Measurements from ENCODE around the gene BRINP2. TPM values are rescaled to one million over a fixed set of nuclear protein-coding genes. Genes with fewer than 3 reads are reported as not detected.
A peak's percentile ranks its signal among the peaks of the same experiment; 100 is the strongest.

Gene BRINP2
- polyA plus RNA-seq, 3 donors = not detected

GRCh38 chr1:177164380-177165068, 6.2 kb upstream of the BRINP2 start, which contains the start of gene ASTN1:
Gene ASTN1, minus strand, starts transcription at chr1:177164712. Its CDS starts 36 bp downstream, at chr1:177164676.
- peaks cover 0 to 3% of the 10 kb centered on the region in 2 donors for H3K36me3 Mint-ChIP-seq
- Histone ChIP-seq H3K4me2 (replicated peaks; ENCODE audit: extremely low read depth, low read length, poor library complexity, severe bottlenecking) (no peak within 1 kb of the TSS), H3K4me1 (ENCODE audit: control insufficient read depth in 1 of 2, insufficient read depth in 2 of 2, low read length in 2 of 2) (no peaks in the 10 kb centered on the region), H3K36me3 (replicated peaks in 1 of 2; ENCODE audit: control insufficient read depth in 1 of 2, insufficient read depth in 2 of 2, low read length in 2 of 2) (no peaks in the 10 kb centered on the region), H4K20me1 (ENCODE audit: insufficient read depth, low read length) (no peaks in the 10 kb centered on the region), H2AFZ (ENCODE audit: insufficient read depth, low read depth, low read length, poor library complexity, severe bottlenecking) (no peak within 1 kb of the TSS), H3K9ac (ENCODE audit: insufficient read depth, low read length, poor library complexity, severe bottlenecking) (no peak within 1 kb of the TSS), H3K79me2 (ENCODE audit: insufficient read depth, low read length) (no peaks in the 10 kb centered on the region), H3K27me3 (ENCODE audit: control insufficient read depth in 2 of 2, insufficient read depth in 2 of 2, low read length in 2 of 2) (peaks cover 17 to 39% of the 10 kb centered on the region in 2 donors), H3K4me3 (replicated peaks in 1 of 3; ENCODE audit: low read depth in 2 of 3, low read length in 3 of 3) (no peak within 1 kb of the TSS), H3K9me3 (replicated peaks in 1 of 2; ENCODE audit: control insufficient read depth in 1 of 2, insufficient read depth in 1 of 2, low read length in 2 of 2) (no peaks in the 10 kb centered on the region), H3K27ac (ENCODE audit: low read depth in 1 of 2, low read length in 2 of 2) (no peak within 1 kb of the TSS)
- peaks cover 0 to 10% (median 6%) of the 10 kb centered on the region in 7 donors for H3K9me3 Mint-ChIP-seq
- intact Hi-C loops (cut with micrococcal nuclease) = no loop called here
- H3K4me3 Mint-ChIP-seq = peak within 1 kb of the TSS in 1 of 2 donors; percentile 68
- 3% methylated on average over 45 of the region's 49 CpGs for WGBS (ENCODE audit: insufficient coverage)
- no peak for DNase-seq
- no peak within 1 kb of the TSS for H3K27ac Mint-ChIP-seq
- H3K27me3 Mint-ChIP-seq (ENCODE audit: low read depth in 3 of 3) = peaks cover 21 to 31% (median 22%) of the 10 kb centered on the region in 3 donors
- no peak for TF ChIP-seq CTCF (IDR thresholded peaks at IDR 0.05)
- no peaks in the 10 kb centered on the region for H3K4me1 Mint-ChIP-seq

GRCh38 chr1:177165069-177165439, 5.7 kb upstream of the BRINP2 start:
- Histone ChIP-seq H3K36me3 (replicated peaks in 1 of 2; ENCODE audit: control insufficient read depth in 1 of 2, insufficient read depth in 2 of 2, low read length in 2 of 2) (no peaks in the 10 kb centered on the region), H3K4me3 (replicated peaks in 1 of 3; ENCODE audit: low read depth in 2 of 3, low read length in 3 of 3) (no peak overlapping the region), H3K4me1 (ENCODE audit: control insufficient read depth in 1 of 2, insufficient read depth in 2 of 2, low read length in 2 of 2) (no peaks in the 10 kb centered on the region), H3K27ac (ENCODE audit: low read depth in 1 of 2, low read length in 2 of 2) (no peak overlapping the region), H3K9ac (ENCODE audit: insufficient read depth, low read length, poor library complexity, severe bottlenecking) (no peak overlapping the region), H4K20me1 (ENCODE audit: insufficient read depth, low read length) (no peaks in the 10 kb centered on the region), H3K27me3 (ENCODE audit: control insufficient read depth in 2 of 2, insufficient read depth in 2 of 2, low read length in 2 of 2) (peaks cover 20 to 44% of the 10 kb centered on the region in 2 donors), H3K4me2 (replicated peaks; ENCODE audit: extremely low read depth, low read length, poor library complexity, severe bottlenecking) (no peak overlapping the region), H3K79me2 (ENCODE audit: insufficient read depth, low read length) (no peaks in the 10 kb centered on the region), H2AFZ (ENCODE audit: insufficient read depth, low read depth, low read length, poor library complexity, severe bottlenecking) (no peak overlapping the region), H3K9me3 (replicated peaks in 1 of 2; ENCODE audit: control insufficient read depth in 1 of 2, insufficient read depth in 1 of 2, low read length in 2 of 2) (no peaks in the 10 kb centered on the region)
- H3K4me3 Mint-ChIP-seq = peak overlapping the region in 1 of 2 donors; percentile 48
- 0% methylated on average over 1 of the region's 9 CpGs for WGBS (ENCODE audit: insufficient coverage)
- no peak for DNase-seq
- H3K27ac Mint-ChIP-seq = no peak overlapping the region
- peaks cover 0 to 10% (median 6%) of the 10 kb centered on the region in 7 donors for H3K9me3 Mint-ChIP-seq
- intact Hi-C loops (cut with micrococcal nuclease) = no loop called here
- TF ChIP-seq CTCF (IDR thresholded peaks at IDR 0.05) = no peak
- peaks cover 0 to 3% of the 10 kb centered on the region in 2 donors for H3K36me3 Mint-ChIP-seq
- peaks cover 21 to 31% (median 22%) of the 10 kb centered on the region in 3 donors for H3K27me3 Mint-ChIP-seq (ENCODE audit: low read depth in 3 of 3)
- H3K4me1 Mint-ChIP-seq = no peaks in the 10 kb centered on the region

All from CD14-positive monocyte (primary cell).